BLaER1 treated with 17β-estradiol and CSF1 and Interleukin-3, amounts not matched to agents 10 nM and 100 nM (cell line): ENCODE data around the gene TMEM219.

Source experiments
- H3K27ac ChIP-seq, 11 experiments: shearing (Covaris generic); formaldehyde crosslinking; 2 replicates each; pipeline ENCODE4 v1.8.1; 2022
- H3K27me3 ChIP-seq, 11 experiments: shearing (Covaris generic); formaldehyde crosslinking; 2 replicates each; pipeline ENCODE4 v1.8.1; 2022
- H3K36me3 ChIP-seq, 11 experiments: shearing (Covaris generic); formaldehyde crosslinking; 2 replicates each; pipeline ENCODE4 v1.8.1; 2022
- H3K4me1 ChIP-seq, 10 experiments: shearing (Covaris generic); formaldehyde crosslinking; 2 replicates each; pipeline ENCODE4 v1.8.1; 2022
- H3K4me2 ChIP-seq, 11 experiments: shearing (Covaris generic); formaldehyde crosslinking; 2 replicates each; pipeline ENCODE4 v1.8.1; 2022
- H3K4me3 ChIP-seq, 10 experiments: shearing (Covaris generic); formaldehyde crosslinking; 2 replicates each; pipeline ENCODE4 v1.8.1; 2022
- H3K9ac ChIP-seq, 11 experiments: shearing (Covaris generic); formaldehyde crosslinking; 2 replicates each; pipeline ENCODE4 v1.8.1; 2022
- H3K9me3 ChIP-seq, 11 experiments: shearing (Covaris generic); formaldehyde crosslinking; replicated peaks in 1 of 11; 2 replicates each; pipeline ENCODE4 v1.8.1; 2022
- H4K20me1 ChIP-seq, 11 experiments: shearing (Covaris generic); formaldehyde crosslinking; 2 replicates each; pipeline ENCODE4 v1.8.1; 2022
- Cebpa-rat ChIP-seq, 11 experiments: shearing (Covaris generic); IDR thresholded peaks; 2 replicates each; pipeline ENCODE4 v1.8.1; 2022

TMEM219 gene, protein sequence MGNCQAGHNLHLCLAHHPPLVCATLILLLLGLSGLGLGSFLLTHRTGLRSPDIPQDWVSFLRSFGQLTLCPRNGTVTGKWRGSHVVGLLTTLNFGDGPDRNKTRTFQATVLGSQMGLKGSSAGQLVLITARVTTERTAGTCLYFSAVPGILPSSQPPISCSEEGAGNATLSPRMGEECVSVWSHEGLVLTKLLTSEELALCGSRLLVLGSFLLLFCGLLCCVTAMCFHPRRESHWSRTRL

DNA sequence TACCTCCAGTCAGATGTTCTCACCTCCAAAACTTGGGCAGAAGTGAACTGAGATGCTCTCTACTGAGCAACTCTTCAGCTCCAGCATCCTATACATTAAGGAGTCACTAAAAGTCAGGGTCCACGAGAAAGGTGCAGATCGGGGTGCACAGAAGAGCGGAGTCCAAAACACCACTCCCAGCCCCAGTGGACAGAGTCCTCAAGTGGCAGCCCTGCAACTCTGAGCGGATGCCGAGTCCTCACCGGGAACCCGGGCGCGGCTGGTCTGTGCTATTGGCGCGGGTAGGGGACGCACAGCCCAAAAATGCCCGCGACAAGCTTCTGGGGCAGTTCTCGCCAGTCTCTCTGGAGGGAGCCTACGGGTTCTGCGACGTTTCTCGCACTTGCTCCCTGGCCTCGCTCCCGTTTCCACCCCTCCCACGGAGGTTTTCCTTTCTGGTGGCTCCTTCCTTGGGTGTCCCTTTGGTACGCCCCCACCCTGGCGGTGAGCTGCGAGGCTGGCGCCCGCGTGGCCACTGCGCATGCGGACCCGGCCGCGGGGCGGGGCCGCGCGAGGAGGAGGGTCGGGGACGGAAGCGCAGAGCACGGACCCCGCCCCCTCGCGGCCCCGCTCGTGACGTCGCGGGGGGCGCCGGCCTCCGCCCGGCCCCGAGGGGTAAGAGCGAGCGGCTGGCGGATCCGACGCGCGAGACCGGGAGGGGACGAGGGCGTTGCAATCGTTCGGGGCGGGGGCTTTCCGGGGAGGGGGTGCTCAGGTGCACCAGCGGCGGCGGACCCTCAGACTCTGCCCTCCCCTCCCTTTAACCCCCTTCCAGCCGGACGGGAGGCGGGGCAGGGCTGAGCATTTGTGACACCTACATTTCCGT, at the start of gene TMEM219:
Gene TMEM219, plus strand, starts transcription at position 601 of the 865 bp plus-strand sequence. CDS start 1,065 bp downstream, outside the sequence.
- Histone ChIP-seq H3K4me1 (peaks cover 18 to 24% (median 21%) of the 10 kb centered on the region in 10 experiments), H3K4me2 (peak within 1 kb of the TSS; percentile 79 to 100 (median 95)), H3K9me3 (no peaks in the 10 kb centered on the region), H3K9ac (peak within 1 kb of the TSS; percentile 76 to 86 (median 82)), H3K27ac (peak within 1 kb of the TSS; percentile 58 to 87 (median 79); a peak in 21 of 22 replicates), H4K20me1 (no peaks in the 10 kb centered on the region), H3K27me3 (no peaks in the 10 kb centered on the region), H3K36me3 (peaks cover 0 to 34% (median 4%) of the 10 kb centered on the region in 11 experiments; a peak in 8 of 22 replicates), H3K4me3 (peak within 1 kb of the TSS; percentile 58 to 85 (median 72))
- TF ChIP-seq Cebpa-rat (IDR thresholded peaks at IDR 0.05): no peak

DNA sequence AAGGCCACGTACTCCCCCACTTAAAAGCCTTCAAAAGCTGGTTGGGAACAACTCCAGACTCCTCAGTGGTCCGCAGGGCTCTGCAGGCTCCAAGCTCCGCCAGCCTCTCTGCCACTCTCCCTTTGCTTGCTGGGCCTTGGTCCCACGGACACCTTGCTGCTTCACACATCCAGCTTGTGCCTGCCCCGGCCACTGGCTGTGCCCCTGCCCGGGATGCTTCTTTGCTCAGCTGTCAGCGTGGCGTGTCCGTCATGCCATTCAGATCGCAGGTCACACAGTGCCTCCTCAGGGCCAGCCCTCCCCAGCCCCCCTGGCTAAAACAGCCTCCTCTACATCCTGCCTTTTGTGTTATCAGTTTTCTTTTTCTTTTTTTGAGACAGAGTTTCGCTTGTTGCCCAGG, 49.8 kb upstream of the TMEM219 start:
- H3K9ac ChIP-seq: 0 out of 22 replicates have a peak overlapping the region, but pooled peaks of 1 of the 11 experiments have one; percentile 13
- H3K27me3 ChIP-seq: no peaks in the 10 kb centered on the region
- TF ChIP-seq Cebpa-rat (IDR thresholded peaks at IDR 0.05): no peak
- H3K27ac ChIP-seq: peak overlapping the region in 3 of 11 experiments; percentile 15 to 87 (median 84); a peak in 4 of 22 replicates
- peaks cover 0 to 22% (median 7%) of the 10 kb centered on the region in 11 experiments; a peak in 10 of 22 replicates for H4K20me1 ChIP-seq
- no peak overlapping the region for H3K4me2 ChIP-seq
- no peak overlapping the region for H3K4me3 ChIP-seq
- no peaks in the 10 kb centered on the region for H3K9me3 ChIP-seq
- peaks cover 9 to 31% (median 20%) of the 10 kb centered on the region in 10 experiments for H3K4me1 ChIP-seq
- peaks cover 36 to 69% (median 45%) of the 10 kb centered on the region in 11 experiments for H3K36me3 ChIP-seq

DNA sequence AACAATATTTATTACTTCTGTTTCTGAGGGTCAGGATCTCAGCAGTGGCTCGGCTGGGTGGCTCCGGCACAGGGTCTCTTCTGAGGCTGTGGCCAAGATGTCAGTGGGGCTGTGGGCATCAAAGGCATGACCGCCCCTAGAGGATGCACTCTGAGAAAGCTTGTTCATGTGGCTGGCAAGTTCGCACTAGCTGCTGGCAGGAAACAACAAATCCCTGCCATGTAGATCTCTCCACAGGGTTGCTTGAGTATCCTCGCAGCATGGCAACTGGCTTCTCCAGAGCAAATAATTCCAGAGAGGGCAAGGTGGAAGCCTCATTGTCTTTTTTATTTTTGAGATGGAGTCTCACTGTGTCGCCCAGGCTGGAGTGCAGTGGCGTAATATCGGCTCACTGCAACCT, 48.4 kb upstream of the TMEM219 start:
- no peak overlapping the region for H3K4me2 ChIP-seq
- peaks cover 49 to 77% (median 59%) of the 10 kb centered on the region in 11 experiments for H3K36me3 ChIP-seq
- peaks cover 9 to 24% (median 20%) of the 10 kb centered on the region in 10 experiments for H3K4me1 ChIP-seq
- no peak overlapping the region for H3K9ac ChIP-seq
- no peaks in the 10 kb centered on the region for H3K9me3 ChIP-seq
- H4K20me1 ChIP-seq: peaks cover 0 to 27% (median 8%) of the 10 kb centered on the region in 11 experiments; a peak in 10 of 22 replicates
- H3K4me3 ChIP-seq: no peak overlapping the region
- H3K27me3 ChIP-seq: no peaks in the 10 kb centered on the region
- H3K27ac ChIP-seq: no peak overlapping the region
- TF ChIP-seq Cebpa-rat (IDR thresholded peaks at IDR 0.05): no peak

DNA sequence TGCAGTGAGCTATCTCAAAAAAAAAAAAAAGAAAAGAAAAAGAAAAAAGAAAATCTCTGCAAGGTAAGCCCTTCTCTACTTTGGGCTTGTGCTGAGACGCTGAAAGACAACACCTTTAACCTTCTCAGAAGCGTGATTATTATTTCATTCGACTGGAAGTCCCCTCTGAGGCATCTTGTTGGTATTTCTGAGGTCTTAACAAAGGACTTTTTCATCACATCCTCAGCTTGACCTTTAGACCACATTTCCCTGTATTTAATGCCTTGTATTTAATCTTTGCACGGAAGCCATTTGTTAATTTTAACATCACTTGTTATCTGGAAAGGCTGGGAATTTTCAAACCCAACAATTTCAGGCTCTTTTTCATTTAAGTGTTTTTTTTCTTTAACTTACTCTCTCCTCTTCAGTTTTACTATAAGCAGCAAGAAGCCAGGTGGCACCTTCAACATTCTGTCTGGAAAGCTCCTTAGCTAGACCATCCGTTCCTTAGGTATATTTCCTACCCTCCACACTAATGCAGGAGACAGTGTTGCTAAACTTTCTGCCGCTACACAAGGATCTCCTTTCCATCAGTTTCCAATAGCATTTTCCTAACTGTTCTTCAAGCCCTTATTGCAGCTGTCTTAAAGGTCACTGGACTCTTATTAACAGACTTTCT, 46.2 kb upstream of the TMEM219 start:
- H3K4me3 ChIP-seq: no peak overlapping the region
- no peak for TF ChIP-seq Cebpa-rat (IDR thresholded peaks at IDR 0.05)
- H3K4me1 ChIP-seq: peaks cover 0 to 2% (median under 1%) of the 10 kb centered on the region in 10 experiments; a peak in 6 of 20 replicates
- no peaks in the 10 kb centered on the region for H3K27me3 ChIP-seq
- H3K27ac ChIP-seq: no peak overlapping the region
- H4K20me1 ChIP-seq: peaks cover 0 to 30% (median 15%) of the 10 kb centered on the region in 11 experiments; a peak in 12 of 22 replicates
- H3K4me2 ChIP-seq: no peak overlapping the region
- H3K9ac ChIP-seq: no peak overlapping the region
- H3K9me3 ChIP-seq: no peaks in the 10 kb centered on the region
- peaks cover 67 to 95% (median 79%) of the 10 kb centered on the region in 11 experiments for H3K36me3 ChIP-seq

DNA sequence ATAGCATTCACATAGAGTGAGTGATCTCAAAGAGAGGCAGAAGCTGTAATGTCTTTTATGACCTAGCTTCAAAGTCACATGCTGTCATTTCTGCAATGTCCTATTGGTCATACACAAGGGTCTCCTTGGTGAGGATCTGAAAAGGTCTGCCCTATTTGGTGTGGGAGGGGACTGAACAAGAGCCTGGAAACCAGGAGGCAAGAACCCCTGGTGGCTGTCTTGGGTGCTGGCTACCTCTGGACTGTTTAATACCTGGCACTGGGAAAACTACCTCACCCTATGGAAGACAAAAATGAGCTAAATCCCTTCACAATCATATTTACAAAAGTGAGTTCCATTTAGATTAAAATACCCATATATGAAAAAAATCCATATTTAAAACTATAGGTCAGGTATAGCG, 44.9 kb upstream of the TMEM219 start:
- Histone ChIP-seq H3K9ac (no peak overlapping the region), H3K4me2 (no peak overlapping the region), H3K9me3 (no peaks in the 10 kb centered on the region), H3K27ac (no peak overlapping the region), H3K36me3 (peaks cover 73 to 95% (median 85%) of the 10 kb centered on the region in 11 experiments), H3K4me3 (no peak overlapping the region), H4K20me1 (peaks cover 0 to 39% (median 20%) of the 10 kb centered on the region in 11 experiments; a peak in 13 of 22 replicates), H3K27me3 (no peaks in the 10 kb centered on the region), H3K4me1 (no peaks in the 10 kb centered on the region)
- TF ChIP-seq Cebpa-rat (IDR thresholded peaks at IDR 0.05): no peak

DNA sequence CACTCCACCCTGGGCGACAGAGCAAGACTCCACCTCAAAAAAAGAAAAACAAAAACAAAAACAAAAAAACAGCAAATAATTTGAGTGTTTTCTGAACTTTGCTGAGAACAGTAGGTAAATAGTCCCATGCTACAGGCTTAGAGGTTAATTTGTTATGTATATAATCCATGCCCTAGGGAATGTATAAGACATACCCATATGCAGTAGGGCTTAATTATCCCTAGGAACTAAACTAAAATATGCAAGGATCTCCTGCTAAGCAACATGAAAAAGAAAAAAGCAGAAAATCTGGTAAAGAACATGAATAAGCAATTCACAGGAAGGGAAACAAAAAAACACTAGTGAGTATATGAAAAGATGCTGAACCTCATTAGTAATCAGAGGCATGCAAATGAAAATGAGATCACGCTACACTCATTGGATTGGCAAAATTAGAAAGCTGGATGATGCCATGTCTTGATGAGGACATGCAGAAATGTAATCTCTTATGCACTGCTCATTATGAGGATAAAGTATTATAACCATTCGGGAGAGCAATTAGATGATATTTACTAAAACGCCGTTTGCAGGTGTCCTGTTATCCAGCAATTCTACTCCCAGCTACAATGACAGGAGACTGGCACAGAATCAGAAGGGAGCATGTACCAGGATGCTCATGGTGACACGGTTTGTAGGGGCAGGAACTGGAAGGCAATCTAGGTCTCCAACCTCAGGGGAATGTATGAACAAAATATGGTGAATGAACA, 41.4 kb upstream of the TMEM219 start:
- peaks cover 9 to 69% (median 33%) of the 10 kb centered on the region in 11 experiments; a peak in 15 of 22 replicates for H4K20me1 ChIP-seq
- H3K4me2 ChIP-seq: no peak overlapping the region
- H3K4me1 ChIP-seq: peaks cover 10 to 19% (median 13%) of the 10 kb centered on the region in 10 experiments
- H3K36me3 ChIP-seq: peaks cover 69 to 85% (median 81%) of the 10 kb centered on the region in 11 experiments
- H3K9ac ChIP-seq: no peak overlapping the region
- H3K4me3 ChIP-seq: no peak overlapping the region
- no peaks in the 10 kb centered on the region for H3K27me3 ChIP-seq
- H3K9me3 ChIP-seq: no peaks in the 10 kb centered on the region
- TF ChIP-seq Cebpa-rat (IDR thresholded peaks at IDR 0.05): no peak
- no peak overlapping the region for H3K27ac ChIP-seq

DNA sequence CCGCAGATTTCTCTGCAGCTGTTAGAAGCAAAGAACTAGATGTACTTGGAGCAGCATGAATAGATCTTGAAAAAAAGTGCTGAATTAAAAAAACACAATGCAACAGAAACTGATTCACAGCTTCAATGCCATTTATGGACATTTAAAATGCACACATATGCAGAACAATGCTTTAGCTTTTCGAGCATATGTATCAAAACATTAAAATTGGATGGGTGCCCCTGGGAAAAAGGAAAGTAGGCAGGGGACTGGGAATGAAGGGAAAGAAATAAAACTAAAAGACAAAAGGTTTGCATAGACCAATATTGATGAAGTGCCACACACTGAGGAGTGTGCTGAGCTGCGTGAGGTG, 40.9 kb upstream of the TMEM219 start:
- Histone ChIP-seq H3K9me3 (no peaks in the 10 kb centered on the region), H3K27me3 (no peaks in the 10 kb centered on the region), H3K36me3 (peaks cover 69 to 80% (median 78%) of the 10 kb centered on the region in 11 experiments), H3K4me3 (no peak overlapping the region), H3K4me1 (peaks cover 10 to 19% (median 13%) of the 10 kb centered on the region in 10 experiments), H4K20me1 (peaks cover 9 to 70% (median 33%) of the 10 kb centered on the region in 11 experiments; a peak in 15 of 22 replicates), H3K27ac (no peak overlapping the region), H3K9ac (0 out of 22 replicates have a peak overlapping the region, but pooled peaks of 1 of the 11 experiments have one; percentile 29), H3K4me2 (no peak overlapping the region)
- TF ChIP-seq Cebpa-rat (IDR thresholded peaks at IDR 0.05): no peak

DNA sequence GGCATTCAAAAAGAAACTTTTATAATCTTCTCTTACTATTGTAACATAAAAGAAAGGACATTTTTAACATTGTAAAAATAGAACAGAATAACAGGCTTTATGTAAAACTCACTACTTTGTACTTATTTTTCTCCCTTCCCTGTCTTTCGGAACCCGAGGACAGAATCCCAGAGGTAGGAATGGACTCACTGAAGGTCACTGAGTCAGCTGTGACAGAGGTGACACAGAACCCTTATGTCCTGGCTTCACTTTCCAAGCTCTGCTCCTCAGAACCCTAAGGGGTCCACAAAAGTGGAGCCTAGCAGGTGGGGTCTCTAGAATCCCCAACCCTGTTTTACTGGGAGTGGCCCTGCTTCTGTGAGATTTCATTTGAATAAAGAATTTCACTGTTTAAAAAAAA, 39.6 kb upstream of the TMEM219 start:
- H3K36me3 ChIP-seq: peaks cover 60 to 68% (median 64%) of the 10 kb centered on the region in 11 experiments
- no peaks in the 10 kb centered on the region for H3K9me3 ChIP-seq
- no peak overlapping the region for H3K27ac ChIP-seq
- H3K4me3 ChIP-seq: no peak overlapping the region
- peak overlapping the region in 3 of 11 experiments; percentile 4 to 43 (median 19); a peak in 4 of 22 replicates for H3K9ac ChIP-seq
- H3K4me2 ChIP-seq: no peak overlapping the region
- no peak for TF ChIP-seq Cebpa-rat (IDR thresholded peaks at IDR 0.05)
- H3K27me3 ChIP-seq: no peaks in the 10 kb centered on the region
- H4K20me1 ChIP-seq: peaks cover 9 to 63% (median 24%) of the 10 kb centered on the region in 11 experiments; a peak in 14 of 22 replicates
- H3K4me1 ChIP-seq: peaks cover 20 to 28% (median 23%) of the 10 kb centered on the region in 10 experiments
